HL-60/S4 (cell line): ENCODE data around the gene PLAGL2.

Experiments
- in situ Hi-C: fragments of 300-500 bp; cut with MboI; formaldehyde crosslinking; loops from 2 replicates; pipeline ENCODE4 v1.14.3; 2022; ENCODE audit warnings: low sequenced_read_pairs

PLAGL2 gene

GRCh38 chr20:32152421-32153155, 55.0 kb downstream of the PLAGL2 start:
- in situ Hi-C loops: no loop called here

DNA sequence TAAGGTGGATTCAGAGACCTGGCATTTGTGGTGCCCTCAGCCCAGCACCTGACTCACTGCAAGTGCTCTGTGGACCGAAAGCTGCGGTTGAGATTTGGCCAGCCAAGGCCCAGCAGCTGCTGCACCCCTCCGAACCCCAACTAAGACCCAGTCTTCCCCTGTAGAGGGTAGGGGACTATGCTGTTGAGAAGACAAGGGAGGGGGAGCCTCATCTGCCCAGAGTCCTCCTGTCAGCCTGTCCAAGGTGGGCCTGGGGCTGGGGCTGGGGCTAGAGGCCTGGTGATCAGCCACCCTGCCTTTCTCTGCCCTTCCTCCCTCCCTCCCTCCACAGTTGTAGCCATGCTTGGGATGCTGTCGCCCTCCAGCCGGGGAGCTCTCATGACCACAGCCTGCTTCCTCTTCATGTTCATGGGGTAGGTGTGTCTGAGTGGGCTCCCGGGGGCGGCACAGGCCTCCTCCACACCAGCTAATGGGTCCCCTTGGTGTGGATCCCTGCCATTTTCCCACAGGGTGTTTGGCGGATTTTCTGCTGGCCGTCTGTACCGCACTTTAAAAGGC, 57.2 kb downstream of the PLAGL2 start:
- in situ Hi-C loops: no loop called here

DNA sequence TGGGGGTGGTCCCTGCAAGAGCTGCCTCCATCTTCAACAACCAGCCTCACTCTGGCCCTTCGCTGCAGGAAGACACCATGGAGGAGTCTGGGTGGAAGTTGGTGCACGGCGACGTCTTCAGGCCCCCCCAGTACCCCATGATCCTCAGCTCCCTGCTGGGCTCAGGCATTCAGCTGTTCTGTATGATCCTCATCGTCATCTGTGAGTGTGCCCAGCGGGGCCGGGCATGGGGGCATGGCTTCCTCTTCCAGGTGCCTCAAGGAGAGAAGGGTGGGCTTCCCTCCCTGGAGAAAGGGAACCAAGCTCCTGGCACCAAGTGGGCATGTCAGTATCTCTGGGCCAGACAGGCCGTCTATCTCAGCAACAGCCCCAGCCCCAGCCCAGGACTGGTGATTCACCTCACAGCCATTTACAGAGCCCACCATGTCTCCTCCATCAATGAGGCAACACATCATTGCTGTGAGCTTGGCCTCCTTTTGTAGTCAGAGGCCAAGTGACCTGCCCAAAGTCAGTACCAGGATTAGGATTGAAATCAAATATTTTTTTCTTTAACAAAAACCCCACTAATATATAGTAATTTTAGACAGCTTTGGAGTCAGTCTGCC, 57.9 kb downstream of the PLAGL2 start:
- in situ Hi-C loops: no loop called here

DNA sequence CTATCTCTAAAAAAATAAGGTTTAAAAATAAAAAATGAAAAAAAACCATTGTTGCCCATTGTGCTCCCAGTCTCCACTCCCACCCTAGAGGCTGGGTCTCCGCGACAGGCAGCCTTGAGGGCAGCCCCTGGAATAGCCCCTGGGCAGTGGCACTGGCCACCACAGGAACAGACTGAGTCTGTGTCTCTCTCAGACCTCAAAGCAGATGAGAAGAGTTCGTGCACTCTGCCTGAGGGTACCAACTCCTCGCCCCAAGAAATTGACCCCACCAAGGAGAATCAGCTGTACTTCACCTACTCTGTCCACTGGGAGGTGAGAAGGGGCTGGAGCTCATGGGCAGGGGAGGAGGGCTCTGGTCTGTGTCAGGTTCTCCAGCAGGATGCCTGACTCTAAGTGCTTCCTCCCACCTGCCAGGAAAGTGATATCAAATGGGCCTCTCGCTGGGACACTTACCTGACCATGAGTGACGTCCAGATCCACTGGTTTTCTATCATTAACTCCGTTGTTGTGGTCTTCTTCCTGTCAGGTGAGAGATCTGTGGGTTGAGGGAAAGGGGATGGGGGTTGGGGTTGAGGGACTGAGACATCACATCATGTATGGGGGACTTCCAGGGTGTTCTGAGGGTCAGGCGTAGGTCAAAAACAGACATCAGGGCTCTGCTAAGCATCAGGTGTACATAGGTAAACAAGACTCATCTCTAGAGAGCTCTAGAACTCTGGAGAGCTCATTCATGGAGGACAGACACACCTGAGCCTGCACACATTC, 62.5 kb downstream of the PLAGL2 start:
- in situ Hi-C loops: no loop called here

DNA sequence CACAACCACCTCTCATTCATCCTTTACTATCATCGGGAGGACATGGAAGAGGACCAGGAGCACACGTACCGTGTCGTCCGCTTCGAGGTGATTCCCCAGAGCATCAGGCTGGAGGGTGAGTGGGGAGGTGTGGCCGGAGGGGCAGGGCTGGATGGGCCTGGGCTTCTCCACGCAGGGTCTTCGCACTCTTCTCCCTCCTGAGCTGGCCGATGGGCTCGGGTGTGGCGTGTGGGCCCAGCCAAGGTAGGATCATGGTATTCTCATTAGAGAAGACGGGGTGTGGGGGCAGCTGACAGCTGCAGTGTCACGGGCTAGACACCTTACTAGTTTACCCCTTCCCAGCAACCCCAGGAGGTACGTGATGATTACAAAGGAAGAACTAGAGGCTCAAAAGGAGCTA, 64.6 kb downstream of the PLAGL2 start:
- in situ Hi-C loops: no loop called here
